GM19023 (cell line): ENCODE data around the gene KLHL25.

Experiments used
- ATAC-seq: cut with Tn5 transposase; IDR thresholded peaks from one replicate; pipeline ENCODE4 v1.9.1; 2021; ENCODE audit warnings: mild to moderate bottlenecking, moderate library complexity; ENCODE audit not compliant: unreplicated experiment

The KLHL25 gene

DNA sequence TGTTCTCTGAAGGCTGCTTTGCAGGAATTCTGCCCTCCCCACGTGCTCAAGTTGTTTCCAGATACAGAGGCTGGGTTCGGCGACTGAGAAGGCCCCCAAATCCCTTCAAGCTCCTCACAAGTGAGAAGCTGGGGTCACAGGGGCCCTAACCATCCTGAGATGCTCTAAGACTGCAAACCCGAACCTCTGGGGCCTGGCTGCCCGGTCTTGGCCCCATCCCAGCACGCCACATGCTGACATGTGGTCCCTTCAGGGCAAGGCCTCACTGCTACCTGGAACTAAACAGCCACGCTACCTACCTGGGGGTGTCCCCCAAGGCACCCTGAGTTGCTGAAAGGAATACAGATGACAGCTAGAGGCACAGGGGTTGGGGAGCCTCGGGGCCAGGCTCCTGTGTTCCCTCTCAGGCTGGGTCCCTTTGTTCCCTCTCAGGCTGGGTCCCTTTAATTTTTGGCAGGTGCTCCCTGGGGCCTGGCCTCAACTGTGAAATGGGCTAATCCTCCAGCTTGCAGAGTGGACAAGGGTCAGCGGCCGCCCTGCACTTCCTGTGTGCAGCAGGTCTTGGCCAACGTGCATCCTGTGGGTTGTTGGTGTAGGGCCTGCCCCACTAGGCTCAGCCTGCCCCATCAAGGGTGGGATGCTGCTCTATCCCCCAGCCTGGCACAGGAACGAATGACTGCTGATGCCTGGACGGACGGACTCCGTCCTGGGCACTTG lies 32.5 kb downstream of the KLHL25 start:
- no peak for ATAC-seq

GRCh38 chr15:85761635-85762034 lies 33.1 kb downstream of the KLHL25 start:
- no peak for ATAC-seq

GRCh38 chr15:85760531-85761371 lies 34.0 kb downstream of the KLHL25 start:
- ATAC-seq, result no peak

DNA sequence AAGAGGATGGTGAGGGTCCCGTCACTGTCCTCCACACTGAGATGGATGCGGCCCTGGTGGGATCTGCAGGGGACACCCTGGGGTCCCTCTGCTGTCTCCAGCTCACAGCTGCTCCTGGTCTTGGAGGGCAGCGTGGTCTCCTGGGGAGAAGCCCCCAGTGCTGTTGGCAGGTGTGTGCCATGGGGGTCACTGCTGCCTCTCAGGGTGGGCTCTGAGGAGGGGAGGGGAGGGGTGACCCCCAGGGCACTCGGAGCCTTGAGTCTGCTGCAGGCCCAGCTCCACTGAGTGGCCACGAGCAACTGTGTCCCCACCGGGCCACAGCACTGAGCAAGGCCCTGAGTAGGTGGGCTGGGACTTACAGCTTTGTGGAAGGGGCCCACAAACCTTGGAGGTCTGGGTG lies 34.7 kb downstream of the KLHL25 start:
- no peak for ATAC-seq

DNA sequence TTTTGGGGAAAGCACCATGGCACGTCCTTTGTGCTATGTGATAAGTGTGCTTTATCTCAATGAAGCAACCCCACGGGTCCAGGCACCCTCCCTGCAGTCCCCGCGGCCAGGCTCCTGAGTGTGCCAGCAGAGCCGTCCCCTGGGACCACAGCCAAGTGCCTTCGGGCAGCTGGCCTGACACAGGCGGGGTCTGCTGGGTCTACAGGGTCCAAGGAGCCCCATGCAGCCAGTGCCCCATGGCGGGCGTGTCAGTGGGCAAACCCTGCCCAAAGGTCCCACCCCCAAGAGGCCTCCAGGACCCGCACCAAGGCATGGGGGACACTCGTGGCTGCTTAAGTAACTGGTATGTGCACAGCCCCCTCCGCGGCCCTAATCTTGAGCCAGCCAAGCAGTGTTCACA lies 35.3 kb downstream of the KLHL25 start:
- no peak for ATAC-seq

DNA sequence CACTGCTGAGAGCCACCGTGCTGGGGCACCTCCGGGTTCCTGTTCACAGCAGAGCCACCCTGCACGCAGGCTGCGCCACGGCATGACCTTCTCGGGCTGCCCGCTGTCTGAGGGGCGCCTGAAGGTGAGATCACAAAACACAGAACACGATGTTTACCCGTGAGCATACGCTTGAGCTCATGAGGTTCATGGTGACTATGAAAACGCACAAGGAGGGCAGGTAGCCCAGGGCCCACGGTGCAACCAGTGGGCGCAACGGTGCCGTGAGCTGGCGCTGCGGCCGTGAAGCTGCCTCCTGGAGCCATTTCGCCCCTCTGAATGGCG lies 36.1 kb downstream of the KLHL25 start:
- no peak for ATAC-seq

GRCh38 chr15:85757939-85758654 lies 36.6 kb downstream of the KLHL25 start:
- ATAC-seq, result no peak

DNA sequence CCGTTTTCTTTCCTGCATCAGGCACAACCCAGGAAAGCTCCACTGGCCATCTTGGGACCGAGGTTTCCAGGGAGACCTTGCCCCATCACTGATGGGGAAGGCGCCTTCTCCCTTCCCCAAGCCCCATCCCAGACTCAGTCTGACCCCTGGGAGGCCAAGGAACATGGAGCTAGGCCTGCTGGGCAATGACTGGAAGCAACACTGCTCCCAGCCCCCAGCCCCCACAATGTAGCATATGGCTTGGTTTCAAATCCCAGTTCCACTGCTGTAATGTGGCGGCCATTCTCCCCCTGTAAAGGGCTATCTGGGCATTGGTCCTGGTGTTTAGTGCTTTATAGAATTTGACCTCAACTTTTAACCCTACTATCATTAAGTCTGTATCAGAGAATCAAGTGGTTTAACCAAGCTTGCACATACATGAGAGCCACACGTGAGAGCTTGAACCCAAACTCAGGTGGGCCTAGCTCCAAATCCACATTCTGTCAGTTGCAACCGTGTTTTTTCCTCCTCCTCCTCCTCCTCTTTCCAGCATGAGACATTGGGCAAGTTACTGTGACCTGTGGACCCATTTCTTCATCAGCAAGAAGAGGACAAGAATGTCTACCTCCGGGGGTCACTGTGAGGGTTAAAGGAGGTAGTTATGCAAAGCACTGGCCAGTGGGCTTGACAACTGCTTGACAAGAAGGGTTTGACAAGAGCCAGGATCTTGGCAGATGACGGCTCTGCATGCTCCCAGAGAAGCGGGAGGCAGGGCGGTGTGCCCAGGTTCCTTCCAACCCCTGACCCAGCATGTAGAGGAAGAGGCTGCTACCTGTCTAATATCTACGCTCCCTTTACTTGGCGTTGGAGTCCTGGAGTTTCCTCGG lies 37.4 kb downstream of the KLHL25 start:
- no peak for ATAC-seq

DNA sequence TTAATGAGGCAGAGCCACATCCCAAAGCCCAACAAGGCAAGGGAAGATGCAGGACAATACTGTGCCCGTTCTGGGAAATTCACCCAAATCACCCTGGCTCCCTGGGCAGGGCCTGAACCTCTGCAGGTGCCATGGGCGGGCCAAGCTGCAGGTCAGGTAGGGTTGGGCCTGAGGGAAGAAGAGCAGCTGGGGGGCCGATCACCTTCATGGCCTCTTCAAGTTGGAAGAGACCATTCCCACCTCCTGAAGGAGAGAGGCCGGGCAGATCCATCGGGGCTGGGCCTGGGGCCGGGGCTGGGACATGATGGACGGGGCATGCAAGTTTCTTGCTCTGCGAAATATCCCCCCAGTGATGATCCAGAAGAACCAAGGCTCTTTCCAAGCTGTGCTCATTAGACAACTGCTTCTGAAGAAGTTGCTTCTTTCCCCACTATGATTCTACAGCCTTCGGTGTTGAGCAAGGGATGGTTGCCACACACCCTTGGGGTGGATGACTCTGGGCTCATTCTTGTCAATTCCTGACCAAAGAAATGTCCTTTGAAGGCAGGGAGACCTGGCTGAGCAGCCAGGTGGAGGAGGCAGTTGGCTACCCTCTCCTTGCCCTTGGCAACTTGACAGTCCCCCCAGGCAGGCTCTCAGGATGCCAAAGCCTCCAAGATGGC lies 38.2 kb downstream of the KLHL25 start:
- no peak for ATAC-seq

GRCh38 chr15:85755942-85756341 lies 38.8 kb downstream of the KLHL25 start:
- no peak for ATAC-seq

DNA sequence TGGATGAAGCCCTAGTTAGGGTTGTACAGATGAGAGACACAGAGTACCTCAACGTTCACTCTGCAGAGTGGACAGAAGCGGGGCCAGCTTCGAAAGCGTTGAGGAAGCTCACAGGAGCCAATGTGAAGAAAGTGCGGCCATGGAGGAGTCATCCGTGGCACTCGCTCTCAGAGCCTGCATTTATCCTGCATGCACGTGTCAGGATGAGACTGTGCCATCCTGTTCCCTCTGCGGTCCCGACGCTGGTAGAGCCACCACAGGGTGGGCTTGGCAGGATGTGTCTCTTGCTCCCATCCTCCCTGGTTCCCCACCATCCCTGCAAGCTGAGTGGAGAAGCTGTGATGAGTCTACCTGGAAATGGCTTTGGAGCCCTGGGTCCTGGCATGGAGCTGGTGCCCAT lies 39.3 kb downstream of the KLHL25 start:
- ATAC-seq, result no peak

DNA sequence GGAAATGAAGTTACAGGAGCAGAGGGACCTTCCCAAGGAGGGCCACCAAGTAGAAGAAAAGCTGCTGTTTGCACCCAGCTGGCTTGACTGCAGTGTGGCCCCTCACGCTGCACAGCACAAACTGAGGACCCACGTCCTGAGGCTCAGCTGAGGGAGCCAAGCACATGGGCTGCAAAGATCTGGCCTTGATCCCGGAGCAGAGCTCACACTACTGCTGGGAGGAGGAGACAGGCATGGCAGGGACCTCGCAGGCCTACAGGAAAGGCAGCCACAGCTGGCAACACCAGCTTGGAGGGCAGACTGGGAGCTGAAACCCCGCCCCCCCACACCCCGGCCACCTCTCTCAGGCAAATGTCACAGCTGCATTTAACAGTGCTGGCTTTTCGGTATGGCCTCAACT lies 39.7 kb downstream of the KLHL25 start:
- ATAC-seq, result no peak

- ATAC-seq, result no peak
Observed at GRCh38 chr15:85753791-85754452, 40.8 kb downstream of the KLHL25 start.

DNA sequence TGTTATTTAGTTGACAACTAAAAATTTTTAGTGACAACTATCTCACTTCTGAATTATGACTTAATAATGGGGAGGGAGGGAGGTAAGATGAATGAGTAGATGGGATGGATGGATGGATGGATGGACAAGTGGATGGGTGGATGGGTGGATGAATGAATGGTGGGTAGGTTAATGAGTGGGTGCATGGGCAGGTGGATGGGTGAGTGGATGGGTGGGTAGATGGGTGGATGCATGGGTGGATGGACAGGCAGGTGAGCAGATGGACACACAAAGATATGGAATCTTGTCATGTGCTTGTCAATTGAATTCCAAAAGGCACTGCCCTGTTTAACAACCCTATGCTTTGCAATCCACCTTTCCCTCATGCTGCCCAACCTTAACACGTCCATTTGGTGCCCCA lies 41.5 kb downstream of the KLHL25 start:
- no peak for ATAC-seq

GRCh38 chr15:85752491-85752961 lies 42.2 kb downstream of the KLHL25 start:
- no peak for ATAC-seq

GRCh38 chr15:85752124-85752475 lies 42.6 kb downstream of the KLHL25 start:
- no peak for ATAC-seq

DNA sequence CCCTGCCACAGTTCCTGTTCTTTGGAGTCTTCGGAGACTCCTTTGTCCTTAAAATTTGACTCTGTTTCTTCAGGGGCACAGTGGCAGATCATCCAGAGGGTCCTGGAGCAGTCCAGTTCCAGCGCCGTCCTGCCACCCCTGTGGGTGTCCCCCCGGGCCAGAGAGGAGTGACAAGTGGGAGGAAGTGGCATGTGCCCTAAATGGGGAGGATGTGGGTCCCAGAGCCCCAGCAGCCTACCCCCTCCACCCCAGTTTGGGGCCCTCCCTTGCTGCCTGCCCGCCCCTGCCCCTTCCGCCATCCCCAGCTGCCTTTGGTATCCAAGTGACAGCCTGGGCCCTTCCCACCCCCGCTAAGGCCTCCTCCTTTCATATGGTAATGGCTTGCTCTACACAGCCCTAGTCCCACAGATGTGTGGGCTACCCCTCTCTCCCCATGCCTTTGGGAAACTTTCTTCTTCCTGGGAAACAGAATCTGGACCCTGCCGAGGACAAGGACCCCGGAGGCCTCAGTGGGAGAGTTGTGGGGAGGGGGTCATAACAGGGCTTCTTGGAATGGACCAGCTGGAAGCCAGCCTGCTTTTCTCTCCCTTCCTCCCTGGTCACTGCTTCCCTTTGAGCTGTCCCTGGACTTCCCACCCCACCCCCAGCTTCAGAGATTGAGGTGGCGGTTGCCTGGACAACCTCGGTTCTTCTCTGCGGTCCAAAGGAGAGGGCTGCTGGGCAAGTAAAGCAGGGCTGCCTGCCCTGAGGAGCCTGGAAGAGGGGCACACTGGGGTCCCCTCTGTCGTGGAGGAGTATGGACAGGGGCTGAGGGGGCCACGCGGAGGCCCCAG lies 43.2 kb downstream of the KLHL25 start:
- ATAC-seq, result no peak

DNA sequence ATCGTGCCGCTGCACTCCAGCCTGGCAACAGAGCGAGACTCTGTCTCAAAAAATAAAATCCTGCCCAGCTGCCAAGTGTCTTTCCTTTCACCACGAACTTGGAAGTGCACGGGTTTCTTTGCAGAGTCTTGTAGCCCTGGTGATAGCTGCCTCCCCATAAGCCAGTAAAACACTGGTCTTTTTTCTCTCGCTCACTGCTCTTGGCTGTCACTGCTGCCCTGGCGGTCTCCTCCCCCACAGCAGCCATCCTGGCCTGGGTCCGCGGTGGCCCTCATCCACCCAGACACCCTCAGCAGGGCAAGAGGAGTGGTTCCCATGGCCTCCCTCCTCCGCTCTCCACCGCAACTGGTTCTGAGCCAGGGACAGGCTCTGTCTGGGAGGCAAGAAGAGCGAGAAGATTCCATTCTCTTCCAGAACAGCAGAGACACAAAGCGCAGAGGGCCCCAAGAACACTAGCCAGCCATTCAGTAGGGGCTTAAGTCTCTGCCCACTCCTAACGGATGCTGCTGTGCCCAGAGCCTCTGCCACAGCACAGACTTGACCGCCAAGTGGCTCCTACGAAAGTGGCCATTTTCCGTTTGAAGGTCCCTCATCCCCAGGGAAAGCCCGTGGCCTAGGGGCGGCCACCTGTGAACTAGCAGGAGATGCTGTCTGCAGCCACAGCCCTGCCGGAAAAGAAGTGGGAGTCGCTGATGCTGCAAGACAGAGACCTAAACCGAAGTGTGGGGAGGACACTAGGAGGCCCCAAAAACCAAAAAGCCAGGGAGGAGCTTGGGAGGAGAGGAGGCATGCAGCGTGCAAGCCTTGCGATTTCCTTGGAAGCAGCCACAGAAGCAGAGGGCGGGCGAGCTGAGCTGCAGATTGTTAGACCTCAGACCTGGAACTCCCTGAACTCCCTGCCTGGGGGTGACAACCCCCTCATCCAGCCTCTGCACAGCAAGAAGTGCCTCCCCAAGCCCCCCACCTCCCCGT lies 44.1 kb downstream of the KLHL25 start:
- no peak for ATAC-seq
